DMS53 treated with DMSO at 0.1 percent for 48 hours (cell line): ENCODE measurements around the gene TIPARP.

ENCODE experiments used
- DNase-seq: peaks from one replicate; lab custom pipeline; 2025; ENCODE audit not compliant: unreplicated experiment; lab: John Stamatoyannopoulos, UW

The TIPARP gene

GRCh38 chr3:156675830-156676767 is 1.7 kb downstream of the TIPARP start:
- DNase-seq: no peak

- DNase-seq: no peak
Observed at GRCh38 chr3:156676768-156677479, 2.5 kb downstream of the TIPARP start.

- no peak for DNase-seq
Observed at GRCh38 chr3:156677536-156677935, 3.1 kb downstream of the TIPARP start.

- DNase-seq: no peak
Observed at GRCh38 chr3:156678197-156678596, 3.8 kb downstream of the TIPARP start.

GRCh38 chr3:156680243-156680914 is 6.0 kb downstream of the TIPARP start:
- no peak for DNase-seq

DNA sequence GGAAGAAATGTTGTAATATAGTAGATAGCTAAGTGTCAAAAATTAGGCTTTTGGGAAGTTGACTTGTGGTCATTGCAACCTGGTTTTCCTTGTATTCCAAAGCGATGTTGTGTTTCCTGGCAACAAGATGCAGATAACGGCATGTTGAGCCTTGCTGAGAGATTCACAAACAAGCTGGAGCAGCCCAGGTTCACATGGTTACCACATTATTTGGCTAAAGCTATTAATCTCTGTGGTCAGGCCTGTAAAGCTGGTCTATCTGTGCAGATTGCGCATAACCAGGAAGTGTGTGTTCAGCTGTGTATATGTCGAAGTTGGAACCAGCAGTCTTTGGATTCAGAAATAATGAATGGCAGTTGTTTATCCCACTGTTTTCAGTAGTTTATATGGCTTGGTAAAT is 6.6 kb downstream of the TIPARP start:
- peak; percentile 49 for DNase-seq

GRCh38 chr3:156682501-156682900 is 8.1 kb downstream of the TIPARP start:
- DNase-seq: no peak

- no peak for DNase-seq
Observed at GRCh38 chr3:156682963-156683362, 8.6 kb downstream of the TIPARP start.

GRCh38 chr3:156685198-156685597 is 10.8 kb downstream of the TIPARP start:
- peak; percentile 2 for DNase-seq

DNA sequence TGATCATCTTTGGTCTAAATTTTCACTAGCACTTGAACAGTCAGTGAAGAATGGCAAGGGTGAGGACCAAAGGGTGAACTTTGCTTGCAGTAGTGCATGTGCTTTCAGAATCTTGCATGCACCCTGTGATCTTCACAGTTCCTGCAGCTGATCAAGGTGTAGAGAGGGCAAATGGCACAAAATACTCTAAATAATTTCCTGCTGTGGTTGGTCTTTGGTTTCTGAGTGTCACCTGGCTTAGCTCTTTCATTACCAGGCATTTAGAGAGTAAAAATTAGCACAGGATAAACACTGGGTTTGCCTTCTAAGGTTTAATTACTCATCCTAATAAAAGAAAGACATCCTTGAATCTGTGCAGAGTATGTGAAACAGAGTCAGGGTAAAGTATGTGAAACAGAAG is 11.4 kb downstream of the TIPARP start:
- DNase-seq: no peak

DNA sequence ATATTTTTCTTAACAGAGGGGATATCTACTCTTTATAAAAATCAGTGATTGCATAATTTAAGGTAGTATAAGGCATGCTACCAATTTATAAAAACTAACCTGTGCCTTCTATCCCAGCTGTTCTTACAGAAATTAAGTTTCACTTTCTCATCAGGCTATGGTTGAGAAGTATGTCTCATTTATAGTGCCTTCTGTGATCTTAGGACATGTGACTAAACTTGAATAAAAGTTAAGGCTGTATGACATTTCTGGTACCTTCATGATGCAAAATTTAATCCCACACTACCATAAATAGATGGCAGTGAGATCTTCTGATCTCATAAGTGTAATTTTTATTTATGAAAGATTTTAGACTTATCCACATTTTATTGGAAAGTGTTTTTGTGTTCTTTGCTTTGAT is 12.6 kb downstream of the TIPARP start:
- DNase-seq: no peak

DNA sequence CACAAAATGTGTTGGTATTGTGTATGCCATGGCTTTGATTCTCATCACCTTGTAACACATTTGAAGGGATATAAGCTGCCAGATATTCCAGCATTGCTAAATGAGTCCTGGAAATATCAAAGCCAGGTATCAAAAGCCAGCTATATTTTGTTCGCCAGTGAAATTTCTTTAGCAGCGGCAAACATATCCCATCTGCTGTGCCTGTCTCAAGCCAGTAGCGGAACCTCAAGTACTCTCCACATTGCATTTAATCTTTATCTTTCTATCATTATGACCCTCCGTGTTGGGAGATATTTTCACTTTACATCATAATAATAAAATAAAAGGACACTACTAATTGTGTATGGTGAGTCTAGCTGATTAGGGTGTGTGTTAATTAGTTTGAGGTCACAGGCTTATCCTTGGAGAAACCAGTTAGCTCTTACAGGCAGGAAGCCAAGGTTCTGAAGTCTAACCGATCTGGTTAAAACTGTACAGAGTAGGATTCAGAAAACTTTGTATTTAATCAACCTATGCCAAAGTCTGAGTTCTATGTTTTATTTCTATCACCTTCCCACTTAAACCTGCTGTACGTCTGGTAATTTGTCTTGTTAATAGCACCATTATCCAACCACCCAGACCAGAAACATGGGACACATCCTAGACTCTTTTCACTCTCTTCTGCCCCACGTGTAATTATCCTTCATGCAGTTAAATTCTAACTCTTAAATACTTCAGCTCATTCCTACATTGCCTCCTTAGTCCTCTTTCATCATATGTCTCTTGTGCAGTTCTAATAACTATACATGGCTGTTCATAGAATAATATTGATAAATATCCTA is 14.5 kb downstream of the TIPARP start:
- DNase-seq: no peak

- no peak for DNase-seq
Observed at GRCh38 chr3:156689608-156690007, 15.2 kb downstream of the TIPARP start.

- DNase-seq: no peak
Observed at GRCh38 chr3:156691920-156692319, 17.5 kb downstream of the TIPARP start.

DNA sequence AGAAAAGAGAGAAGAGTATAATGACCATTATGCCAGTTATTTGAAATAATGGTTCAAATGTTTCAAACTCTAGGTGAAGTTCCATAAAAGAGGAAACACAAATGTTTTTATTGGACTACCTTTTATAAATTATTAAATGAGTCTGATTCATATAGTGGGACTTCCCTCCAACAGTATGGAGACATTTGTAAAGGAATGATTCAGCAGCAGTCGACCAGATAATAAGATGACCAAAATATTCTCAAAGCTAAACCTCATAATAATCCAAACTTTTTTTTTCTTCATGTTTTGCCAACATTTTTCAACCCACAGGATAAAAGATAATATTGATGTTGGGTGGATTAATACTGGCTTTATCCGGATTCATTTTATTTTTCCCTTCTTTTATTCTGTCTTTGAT is 18.8 kb downstream of the TIPARP start:
- DNase-seq: no peak

DNA sequence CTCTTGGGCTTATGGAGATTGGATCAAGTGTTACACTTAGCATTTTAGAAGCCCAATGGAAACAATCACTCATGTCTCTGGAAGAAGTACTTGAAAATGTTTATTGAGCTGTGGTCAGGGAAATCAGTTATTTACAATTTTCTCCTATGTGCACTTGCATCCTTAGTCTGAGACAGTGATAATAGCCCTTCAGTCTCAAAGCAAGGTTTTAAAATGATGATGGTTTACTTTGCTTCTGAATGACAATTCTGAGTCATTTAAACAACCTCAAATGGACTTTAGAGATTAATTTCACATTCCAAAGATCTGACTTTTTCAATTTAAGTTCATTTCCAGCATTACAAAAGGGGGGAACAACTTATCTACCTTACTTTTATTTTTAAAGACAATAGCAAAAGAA is 20.1 kb downstream of the TIPARP start:
- DNase-seq: no peak

GRCh38 chr3:156702367-156702766 is 28.0 kb downstream of the TIPARP start:
- no peak for DNase-seq

GRCh38 chr3:156704370-156705036 is 30.1 kb downstream of the TIPARP start:
- DNase-seq: no peak

DNA sequence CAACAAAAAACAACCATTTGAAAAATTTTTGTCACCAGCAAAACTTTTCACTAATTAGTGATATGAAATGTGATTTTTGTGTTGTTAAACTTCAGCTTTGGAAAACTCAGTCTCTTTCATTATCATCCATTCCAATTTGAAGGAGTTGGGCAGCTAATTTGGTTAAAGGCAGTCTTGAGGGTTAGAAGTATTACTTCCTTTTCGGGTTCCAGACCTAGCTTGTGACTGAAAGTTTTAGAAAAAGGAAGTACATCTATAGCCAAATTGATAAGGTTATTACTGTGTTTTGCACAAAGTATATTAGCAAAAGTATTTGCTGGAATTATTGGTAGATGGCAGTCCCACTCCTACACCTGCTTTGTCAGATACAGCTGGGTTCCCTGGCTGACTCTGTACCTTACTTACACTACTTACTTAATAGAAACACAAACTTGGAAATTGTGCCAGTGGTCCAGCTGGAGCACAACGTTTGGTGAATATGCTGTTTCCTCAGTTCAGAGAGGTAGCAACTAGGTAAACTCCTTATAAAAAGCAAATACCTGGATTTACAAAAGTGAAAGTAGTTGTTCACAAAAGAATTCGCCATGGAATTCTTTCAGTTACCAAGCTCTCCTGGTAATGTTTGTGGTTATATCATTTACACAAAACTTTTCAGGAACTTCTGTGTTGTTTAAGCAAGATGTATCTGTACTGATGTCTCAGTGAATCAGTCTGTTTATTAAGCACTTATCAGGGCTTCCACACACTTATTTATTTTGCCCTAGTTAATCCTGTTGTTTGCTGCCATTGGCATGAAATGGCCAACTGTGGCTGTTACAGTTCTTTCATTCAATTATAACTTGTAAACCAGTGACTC is 31.6 kb downstream of the TIPARP start:
- peak; percentile 31 for DNase-seq
